ENCODE data around the gene ACSS3.
"Not testable (repeated sequence)": the region's sequence is repeated elsewhere in the genome, so short reads cannot be mapped to it uniquely, and the experiment has no call there.

ACSS3 gene

GRCh38 chr12:81176796-81177195, 98.9 kb downstream of the ACSS3 start:
- DNase-seq (ENCODE audit: insufficient read length) (no peak), FAIRE-seq (no peak)
- TF ChIP-seq POLR2AphosphoS5 (IDR thresholded peaks at IDR 0.05; ENCODE audit: low read depth, low read length) = no peak
- TF ChIP-seq POLR2A (IDR thresholded peaks at IDR 0.05; ENCODE audit: low read depth, low read length) = no peak
- no peak for TF ChIP-seq TAF1 (IDR thresholded peaks at IDR 0.05; ENCODE audit: borderline replicate concordance, low read depth, low read length)

GRCh38 chr12:81181691-81182090, 103.8 kb downstream of the ACSS3 start:
- FAIRE-seq = no peak

DNA sequence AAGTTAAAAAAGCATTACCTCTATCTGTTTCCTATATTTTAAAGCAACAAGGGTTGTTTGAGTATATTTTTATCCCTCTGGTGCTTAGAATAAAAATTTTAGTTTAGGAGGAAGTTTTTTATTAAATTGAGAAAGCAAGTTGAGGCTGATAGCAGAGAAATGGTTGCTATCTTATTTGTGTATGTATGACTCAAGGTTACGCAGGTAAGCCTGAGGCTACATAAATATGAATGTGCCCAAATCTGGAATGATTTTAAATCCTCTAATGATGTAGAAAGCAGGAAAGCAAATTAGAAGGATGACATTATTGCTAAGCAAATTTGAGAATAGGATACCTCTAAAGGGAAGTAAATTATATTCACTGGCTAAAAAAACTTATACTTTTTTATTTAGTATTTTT, 109.8 kb downstream of the ACSS3 start:
- FAIRE-seq = no peak
- no peak for TF ChIP-seq TAF1 (IDR thresholded peaks at IDR 0.05; ENCODE audit: borderline replicate concordance, low read depth, low read length)
- TF ChIP-seq POLR2A (IDR thresholded peaks at IDR 0.05; ENCODE audit: low read depth, low read length) = no peak
- TF ChIP-seq POLR2AphosphoS5 (IDR thresholded peaks at IDR 0.05; ENCODE audit: low read depth, low read length) = no peak
- no peak for DNase-seq (ENCODE audit: insufficient read length)

More at GRCh38 chr12:81181691-81182090, 103.8 kb downstream of the ACSS3 start:
- no peak for DNase-seq (ENCODE audit: insufficient read length)
- TF ChIP-seq POLR2AphosphoS5 (IDR thresholded peaks at IDR 0.05; ENCODE audit: low read depth, low read length) (no peak), TAF1 (IDR thresholded peaks at IDR 0.05; ENCODE audit: borderline replicate concordance, low read depth, low read length) (no peak), POLR2A (IDR thresholded peaks at IDR 0.05; ENCODE audit: low read depth, low read length) (no peak)

- FAIRE-seq = no peak
- no peak for DNase-seq (ENCODE audit: insufficient read length)
- TF ChIP-seq TAF1 (IDR thresholded peaks at IDR 0.05; ENCODE audit: borderline replicate concordance, low read depth, low read length) (no peak), POLR2AphosphoS5 (IDR thresholded peaks at IDR 0.05; ENCODE audit: low read depth, low read length) (no peak)
These were observed 118.7 kb downstream of the ACSS3 start for GRCh38 chr12:81196595-81196994.

DNA sequence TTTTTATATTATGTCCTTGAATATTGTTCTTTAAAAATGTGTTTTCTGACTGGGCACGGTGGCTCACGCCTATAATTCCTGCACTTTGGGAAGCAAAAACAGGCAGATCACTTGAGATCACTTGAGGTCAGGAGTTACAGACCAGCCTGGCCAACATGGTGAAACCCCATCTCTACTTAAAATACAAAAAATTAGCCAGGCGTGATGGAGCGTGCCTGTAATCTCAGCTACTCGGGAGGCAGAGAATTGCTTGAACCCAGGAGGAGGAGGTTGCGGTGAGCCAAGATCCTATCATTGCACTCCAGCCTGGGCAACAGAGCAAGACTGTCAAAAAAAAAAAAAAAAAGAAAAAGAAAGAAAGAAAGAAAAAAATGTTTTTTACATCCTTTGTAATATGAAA, 122.7 kb downstream of the ACSS3 start:
- DNase-seq (ENCODE audit: insufficient read length); FAIRE-seq: not testable (repeated sequence)

DNA sequence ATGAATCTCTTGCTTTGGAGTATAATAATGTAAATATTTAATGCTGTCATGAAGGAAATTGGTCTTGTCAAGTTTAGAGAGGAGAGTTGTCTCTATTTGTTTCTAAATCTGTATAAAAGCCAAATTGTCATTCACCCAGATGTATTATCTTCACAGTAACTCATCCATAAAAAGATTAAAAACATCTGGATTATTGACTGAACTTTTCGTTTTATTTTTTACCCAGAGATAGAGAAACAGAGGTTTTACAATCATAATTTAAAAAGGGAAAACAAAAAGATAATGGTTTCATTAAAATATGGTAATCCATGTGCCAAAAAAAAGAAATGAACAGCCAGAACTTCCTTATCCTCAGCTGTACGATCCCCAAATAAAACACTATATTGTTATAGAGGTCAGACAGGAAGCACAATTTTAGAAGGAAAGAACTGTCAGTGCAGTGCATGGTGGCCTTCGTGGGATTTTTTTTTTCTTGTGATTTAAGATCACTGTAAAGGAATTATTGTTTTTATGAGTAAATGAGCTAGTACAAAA, 125.9 kb downstream of the ACSS3 start:
- no peak for TF ChIP-seq POLR2A (IDR thresholded peaks at IDR 0.05; ENCODE audit: low read depth, low read length)
- TF ChIP-seq TAF1 (IDR thresholded peaks at IDR 0.05; ENCODE audit: borderline replicate concordance, low read depth, low read length) = no peak
- DNase-seq (ENCODE audit: insufficient read length) (no peak), FAIRE-seq (no peak)

DNA sequence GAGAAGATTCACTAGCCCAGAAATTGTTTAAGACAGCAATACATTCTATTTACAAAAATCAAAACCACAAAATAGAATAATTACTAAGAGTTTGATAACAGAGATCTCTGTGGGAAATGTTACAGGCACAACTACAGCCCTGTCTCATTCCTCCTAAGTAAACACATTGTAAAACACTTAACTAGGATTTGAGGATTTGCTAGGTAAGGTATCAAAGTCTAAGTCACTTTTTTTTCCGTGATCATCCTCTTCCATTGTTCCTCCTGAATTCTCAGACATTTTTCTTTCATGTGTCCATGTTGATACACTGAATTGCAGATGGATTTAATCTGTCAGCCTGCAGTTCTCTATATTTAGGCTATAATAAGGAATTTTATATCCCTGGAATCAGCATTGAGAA, 127.5 kb downstream of the ACSS3 start:
- no peak for TF ChIP-seq POLR2AphosphoS5 (IDR thresholded peaks at IDR 0.05; ENCODE audit: low read depth, low read length)
- no peak for TF ChIP-seq TAF1 (IDR thresholded peaks at IDR 0.05; ENCODE audit: borderline replicate concordance, low read depth, low read length)
- TF ChIP-seq POLR2A (IDR thresholded peaks at IDR 0.05; ENCODE audit: low read depth, low read length) = no peak
- FAIRE-seq (no peak), DNase-seq (ENCODE audit: insufficient read length) (no peak)

- TF ChIP-seq POLR2AphosphoS5 (IDR thresholded peaks at IDR 0.05; ENCODE audit: low read depth, low read length) (no peak), TAF1 (IDR thresholded peaks at IDR 0.05; ENCODE audit: borderline replicate concordance, low read depth, low read length) (no peak), POLR2A (IDR thresholded peaks at IDR 0.05; ENCODE audit: low read depth, low read length) (no peak)
- FAIRE-seq = no peak
- DNase-seq (ENCODE audit: insufficient read length) = no peak
These were observed 128.6 kb downstream of the ACSS3 start for GRCh38 chr12:81206429-81206828.

DNA sequence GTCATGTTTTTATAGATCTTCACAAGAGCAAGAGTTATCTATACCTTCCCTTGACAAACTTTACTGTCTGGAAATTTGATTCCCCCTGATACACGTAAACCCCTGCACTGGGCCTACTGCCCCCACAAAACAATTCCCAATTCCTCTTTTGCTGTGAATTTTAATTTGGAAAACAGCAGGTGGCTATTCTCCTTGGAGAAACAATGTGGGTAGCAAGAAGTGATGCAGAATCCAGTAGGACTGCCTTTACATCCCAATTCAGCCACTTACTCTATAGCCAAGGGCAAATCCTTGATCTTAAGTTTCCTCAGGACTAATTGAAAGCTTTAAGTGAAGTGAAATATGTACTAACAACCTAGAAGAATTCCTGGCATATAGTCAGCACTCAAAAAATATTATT, 129.3 kb downstream of the ACSS3 start:
- DNase-seq (ENCODE audit: insufficient read length) (no peak), FAIRE-seq (no peak)
- TF ChIP-seq POLR2A (IDR thresholded peaks at IDR 0.05; ENCODE audit: low read depth, low read length) (no peak), TAF1 (IDR thresholded peaks at IDR 0.05; ENCODE audit: borderline replicate concordance, low read depth, low read length) (no peak)

GRCh38 chr12:81207664-81208063, 129.8 kb downstream of the ACSS3 start:
- FAIRE-seq = no peak
- no peak for DNase-seq (ENCODE audit: insufficient read length)
- no peak for TF ChIP-seq POLR2AphosphoS5 (IDR thresholded peaks at IDR 0.05; ENCODE audit: low read depth, low read length)

GRCh38 chr12:81208187-81208911, 130.5 kb downstream of the ACSS3 start:
- DNase-seq (ENCODE audit: insufficient read length) = no peak
- no peak for FAIRE-seq
- TF ChIP-seq TAF1 (IDR thresholded peaks at IDR 0.05; ENCODE audit: borderline replicate concordance, low read depth, low read length) (no peak), POLR2AphosphoS5 (IDR thresholded peaks at IDR 0.05; ENCODE audit: low read depth, low read length) (no peak), POLR2A (IDR thresholded peaks at IDR 0.05; ENCODE audit: low read depth, low read length) (no peak)

GRCh38 chr12:81209012-81209411, 131.1 kb downstream of the ACSS3 start:
- no peak for FAIRE-seq
- DNase-seq (ENCODE audit: insufficient read length) = no peak
- TF ChIP-seq POLR2AphosphoS5 (IDR thresholded peaks at IDR 0.05; ENCODE audit: low read depth, low read length) (no peak), POLR2A (IDR thresholded peaks at IDR 0.05; ENCODE audit: low read depth, low read length) (no peak), TAF1 (IDR thresholded peaks at IDR 0.05; ENCODE audit: borderline replicate concordance, low read depth, low read length) (no peak)

- DNase-seq (ENCODE audit: insufficient read length); FAIRE-seq: not testable (repeated sequence)
These were observed 131.9 kb downstream of the ACSS3 start for GRCh38 chr12:81209772-81210225.
